LHCN-M2 (cell line): Measurements from ENCODE around the gene AGAP1. TPM values are rescaled to one million over a fixed set of nuclear protein-coding genes. Genes with fewer than 3 reads are reported as not detected.

Experiments used
- DNase-seq: peaks from one replicate; pipeline ENCODE4 v3.0.0-alpha.2; 2012; ENCODE audit warnings: low read depth
- total RNA-seq: library from RNA; depleted of rRNA; stranded (reverse); fragments of >200 nt; gene quantifications from 2 replicates; pipeline ENCODE4 v1.2.3, GENCODE V29; 2014

Gene AGAP1
- total RNA-seq, 1 experiment from 2014 or later = 15.2 TPM

DNA sequence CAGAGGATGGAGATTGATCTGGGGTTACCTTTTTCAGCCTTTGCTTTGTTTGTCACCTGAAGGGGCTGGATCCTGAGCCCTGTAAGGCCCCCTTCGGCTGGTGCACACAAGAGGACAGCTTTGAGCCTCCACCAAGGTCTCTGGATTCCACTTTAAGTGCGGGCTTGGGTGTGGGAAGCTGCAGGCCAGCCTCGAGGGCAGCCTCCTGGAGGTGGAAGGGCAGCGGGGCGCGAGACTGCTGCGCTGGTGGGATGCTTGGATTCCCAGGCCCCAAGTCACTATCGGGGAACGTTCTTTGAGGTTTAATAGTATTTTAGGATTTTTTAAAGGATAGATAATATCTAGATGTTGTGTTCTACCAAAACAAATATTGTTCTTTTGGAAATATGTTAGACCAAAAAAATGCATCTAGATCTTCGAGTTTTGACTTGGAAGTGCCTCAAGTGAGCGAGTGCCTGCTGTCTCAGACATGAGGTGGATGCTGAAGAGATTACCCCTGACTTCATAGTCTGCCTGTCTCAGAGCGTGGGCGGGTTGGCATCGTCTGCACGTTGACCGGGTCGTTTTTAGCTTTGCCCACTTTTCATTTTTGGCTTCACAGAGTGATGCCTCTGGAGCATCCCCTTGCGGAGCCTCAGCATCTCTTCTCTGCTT lies 113.8 kb downstream of the AGAP1 start:
- DNase-seq = no peak

DNA sequence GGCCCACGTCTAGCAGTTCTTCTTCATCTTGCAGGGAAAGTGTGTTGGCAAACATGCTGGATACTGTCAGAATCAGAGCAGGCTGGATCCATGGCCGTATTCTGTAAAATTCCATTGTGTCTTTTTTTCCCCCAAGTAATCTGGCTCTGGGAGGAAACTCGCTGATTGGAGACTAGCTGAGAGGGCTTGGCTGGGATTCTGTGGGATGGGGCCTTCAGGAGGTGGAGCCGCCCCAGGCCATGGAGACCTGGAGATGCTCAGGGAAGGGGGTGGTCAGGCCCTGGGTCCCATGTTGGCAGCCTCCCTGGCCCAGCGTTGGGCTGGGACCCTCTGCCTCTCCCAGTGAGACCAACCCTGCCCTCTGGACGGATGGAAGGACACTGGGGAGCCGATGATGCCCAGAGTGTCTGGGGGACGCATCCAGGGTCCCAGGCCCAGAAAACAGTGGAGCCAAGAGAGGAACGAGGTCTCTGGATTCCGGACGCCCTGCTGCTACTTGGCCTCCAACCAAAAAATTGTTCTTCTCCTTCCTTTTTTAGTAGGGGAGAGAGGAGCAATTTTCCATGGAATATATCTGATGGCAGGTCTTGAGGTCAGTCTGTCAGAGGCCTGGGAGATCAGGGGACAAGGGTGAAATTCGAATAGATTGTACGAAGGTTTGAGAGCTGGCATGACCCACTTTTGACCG lies 114.5 kb downstream of the AGAP1 start:
- DNase-seq = no peak

DNA sequence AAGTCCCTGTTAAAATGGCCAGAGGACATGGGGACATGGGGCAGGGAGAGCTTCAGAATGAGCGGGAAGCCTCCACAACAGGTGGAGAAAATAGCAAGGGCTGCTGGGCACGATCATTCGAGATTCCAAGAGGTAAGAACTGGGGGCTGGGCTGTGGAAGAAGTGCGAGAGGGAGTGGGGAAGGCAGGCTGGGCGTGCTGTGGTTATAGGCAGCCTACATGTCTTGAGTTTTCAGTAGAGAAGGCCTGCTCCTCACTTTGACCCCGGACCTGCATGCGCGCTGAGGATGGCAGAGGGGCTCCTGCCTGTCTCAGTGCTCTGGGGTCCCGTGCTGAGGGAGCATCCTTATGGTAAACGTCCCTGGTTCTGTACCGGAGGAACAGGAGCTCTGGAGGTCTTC lies 115.5 kb downstream of the AGAP1 start:
- no peak for DNase-seq

DNA sequence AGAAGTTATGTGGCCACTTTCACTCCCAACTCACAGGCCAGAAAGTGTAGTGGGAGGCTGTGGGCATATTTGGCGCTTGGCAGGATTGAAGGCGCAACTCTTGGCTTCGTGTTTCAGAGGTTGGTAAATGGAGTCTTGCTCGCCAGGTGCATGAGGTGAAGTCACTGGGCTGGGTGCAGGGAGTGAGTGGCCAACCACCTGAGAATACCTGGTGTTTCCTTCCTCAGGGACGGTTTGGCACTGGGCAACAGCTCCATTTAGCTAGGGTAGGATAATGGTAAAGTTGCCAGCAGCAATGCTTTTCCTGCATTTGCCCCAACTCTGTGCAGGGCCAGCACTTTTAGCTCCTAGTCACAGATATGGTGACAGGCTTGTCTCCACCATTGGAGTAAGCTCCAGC lies 115.9 kb downstream of the AGAP1 start:
- DNase-seq = no peak

DNA sequence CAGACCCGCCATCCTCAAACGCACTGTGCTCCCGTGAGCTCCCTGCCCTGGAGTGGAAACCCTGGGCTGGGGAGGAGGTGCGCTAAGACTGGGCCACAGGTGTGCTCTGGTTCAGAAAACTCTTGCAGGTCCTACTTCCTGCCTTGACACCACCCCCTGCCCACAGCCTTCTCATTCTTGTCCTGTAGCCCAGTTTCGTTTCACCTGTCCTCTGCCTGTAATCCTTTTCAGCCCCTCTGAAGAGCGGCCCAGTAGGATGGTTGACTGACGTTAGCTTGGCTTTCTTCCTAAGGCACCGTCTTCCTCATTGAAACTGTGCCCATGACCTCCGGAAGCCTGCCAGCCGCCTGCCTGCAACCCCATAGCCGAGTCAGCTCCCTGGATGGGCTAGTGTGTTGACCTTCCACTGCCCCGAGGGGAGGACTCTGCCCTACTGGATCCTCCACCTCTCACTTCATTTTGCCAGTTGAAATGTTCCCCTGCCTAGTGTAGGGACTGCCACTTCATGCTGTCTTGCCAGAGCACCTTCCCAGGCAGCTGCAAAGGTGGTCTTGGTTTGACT lies 116.9 kb downstream of the AGAP1 start:
- DNase-seq = no peak

DNA sequence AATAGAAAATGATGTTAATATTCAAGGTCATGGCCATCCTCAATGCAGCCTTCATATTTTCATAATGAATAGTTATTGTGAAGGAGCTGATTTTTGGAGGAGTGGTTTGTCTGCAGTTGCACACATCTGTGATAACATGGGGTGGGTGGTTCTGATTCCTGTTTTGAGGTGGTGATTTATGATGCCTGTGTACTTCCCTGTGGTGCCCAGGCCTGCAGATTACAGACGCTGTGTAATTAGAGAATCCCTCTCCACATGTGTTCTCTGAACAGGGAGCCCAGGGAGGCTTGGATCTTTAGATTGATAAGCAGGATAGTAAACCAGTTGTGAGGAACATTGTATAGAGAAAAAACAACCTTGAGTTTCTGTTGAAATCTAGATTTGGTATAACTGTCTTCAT lies 117.5 kb downstream of the AGAP1 start:
- no peak for DNase-seq

DNA sequence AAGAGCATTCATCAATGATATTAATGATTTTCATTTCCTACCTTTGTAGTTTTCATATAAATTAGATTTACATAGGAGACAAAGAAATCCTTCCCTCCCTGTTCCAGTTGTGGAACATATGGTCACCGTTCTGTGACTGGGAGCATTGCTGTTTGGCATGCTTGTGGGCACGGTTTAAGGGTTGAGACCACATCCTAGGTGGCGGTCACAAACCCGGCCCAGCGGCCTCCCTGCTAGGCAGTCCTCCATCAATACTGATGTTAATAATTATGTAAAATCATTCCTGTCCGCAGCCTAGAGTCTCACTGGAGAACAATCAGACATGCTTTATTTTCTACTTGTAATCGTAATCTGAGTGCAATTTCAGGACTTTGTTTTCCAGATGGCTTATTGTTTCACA lies 117.9 kb downstream of the AGAP1 start:
- DNase-seq = no peak

DNA sequence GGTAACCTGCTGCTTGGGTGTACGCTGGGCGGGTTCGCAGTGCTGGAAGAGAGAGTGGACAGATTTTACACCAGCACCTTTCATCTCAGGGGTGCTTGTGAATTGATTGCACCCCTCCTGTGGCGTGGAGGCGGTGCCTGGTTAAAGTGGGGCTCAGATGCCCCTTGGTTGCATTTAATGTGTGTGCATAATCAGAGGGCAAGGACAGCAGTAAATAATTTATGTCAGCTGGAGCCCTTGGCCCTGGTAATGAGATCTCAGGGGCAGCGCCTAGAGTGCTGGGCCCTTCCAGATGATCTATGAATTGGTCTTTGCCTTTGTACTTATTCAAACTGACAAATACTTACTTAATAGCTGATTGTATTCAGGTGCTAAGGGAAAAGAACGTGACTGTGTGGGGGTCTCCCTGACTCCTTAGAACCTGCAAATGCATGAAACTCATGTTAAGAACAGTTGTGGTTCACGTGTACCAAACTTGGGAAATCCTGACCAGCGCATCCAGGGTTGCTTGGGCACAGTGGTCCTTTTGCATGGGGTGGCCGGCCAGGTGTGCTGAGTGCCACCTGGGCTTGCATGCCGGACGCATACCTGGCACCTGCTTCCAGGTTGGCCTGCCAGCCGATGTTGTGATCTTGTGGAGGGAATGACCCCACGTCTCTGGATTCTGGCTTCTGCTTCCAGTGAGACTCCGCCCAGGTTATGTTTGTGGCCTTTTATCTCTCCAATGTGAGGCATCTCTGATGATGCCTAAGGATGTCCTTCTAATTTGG lies 118.5 kb downstream of the AGAP1 start:
- DNase-seq = no peak

DNA sequence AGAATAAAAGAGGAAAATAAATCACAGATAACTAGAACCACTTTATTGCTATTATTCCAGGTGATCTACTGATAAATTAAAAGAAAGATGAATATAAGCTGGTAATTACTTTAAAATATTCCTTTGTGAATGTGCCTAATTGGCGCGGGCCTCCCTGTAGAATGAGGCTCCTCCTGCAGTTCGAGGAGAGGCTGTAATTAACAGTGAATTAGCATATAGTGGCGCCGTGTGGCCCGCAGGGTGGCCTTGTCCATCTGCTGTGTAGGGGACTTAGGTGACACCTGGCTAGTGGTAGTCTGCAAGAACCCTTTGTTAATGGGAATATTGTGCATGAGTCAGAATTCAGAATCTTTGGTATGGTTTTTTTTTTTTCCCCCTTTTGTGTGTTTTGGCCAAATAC lies 119.8 kb downstream of the AGAP1 start:
- DNase-seq = no peak

DNA sequence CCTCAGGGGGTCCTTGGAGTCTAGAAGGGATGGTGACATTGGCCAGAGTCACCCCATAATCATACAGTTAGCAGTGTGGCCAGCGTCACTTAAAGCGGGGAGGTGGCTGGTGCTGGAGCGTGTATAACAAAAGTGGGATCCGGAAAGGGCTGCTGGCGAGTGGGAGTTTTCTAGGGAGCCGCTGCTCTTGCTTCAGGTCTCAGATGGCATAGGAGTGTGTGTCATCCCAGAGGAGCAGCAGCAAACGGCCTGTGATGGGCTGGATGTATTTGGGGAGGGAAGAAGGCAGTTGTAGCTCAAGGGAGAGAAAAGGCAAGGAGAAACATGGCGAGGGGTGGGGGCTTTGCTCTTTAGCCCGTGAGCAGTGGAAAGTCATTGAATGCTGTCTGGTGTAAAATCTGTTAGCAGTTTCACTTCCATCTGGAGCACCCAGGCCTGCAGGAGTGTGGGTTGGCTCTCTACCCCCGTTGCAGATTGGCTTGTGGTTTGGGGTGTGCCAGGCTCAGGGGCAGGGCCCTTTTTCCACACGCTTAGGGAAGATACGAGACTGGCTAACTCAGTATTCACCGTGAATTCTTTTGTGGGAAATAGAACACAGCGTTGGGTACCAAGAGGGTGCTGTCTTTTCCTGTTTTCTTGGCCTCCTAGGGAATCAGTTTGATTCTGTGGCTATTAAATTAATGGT lies 120.5 kb downstream of the AGAP1 start:
- DNase-seq = peak; percentile 76

DNA sequence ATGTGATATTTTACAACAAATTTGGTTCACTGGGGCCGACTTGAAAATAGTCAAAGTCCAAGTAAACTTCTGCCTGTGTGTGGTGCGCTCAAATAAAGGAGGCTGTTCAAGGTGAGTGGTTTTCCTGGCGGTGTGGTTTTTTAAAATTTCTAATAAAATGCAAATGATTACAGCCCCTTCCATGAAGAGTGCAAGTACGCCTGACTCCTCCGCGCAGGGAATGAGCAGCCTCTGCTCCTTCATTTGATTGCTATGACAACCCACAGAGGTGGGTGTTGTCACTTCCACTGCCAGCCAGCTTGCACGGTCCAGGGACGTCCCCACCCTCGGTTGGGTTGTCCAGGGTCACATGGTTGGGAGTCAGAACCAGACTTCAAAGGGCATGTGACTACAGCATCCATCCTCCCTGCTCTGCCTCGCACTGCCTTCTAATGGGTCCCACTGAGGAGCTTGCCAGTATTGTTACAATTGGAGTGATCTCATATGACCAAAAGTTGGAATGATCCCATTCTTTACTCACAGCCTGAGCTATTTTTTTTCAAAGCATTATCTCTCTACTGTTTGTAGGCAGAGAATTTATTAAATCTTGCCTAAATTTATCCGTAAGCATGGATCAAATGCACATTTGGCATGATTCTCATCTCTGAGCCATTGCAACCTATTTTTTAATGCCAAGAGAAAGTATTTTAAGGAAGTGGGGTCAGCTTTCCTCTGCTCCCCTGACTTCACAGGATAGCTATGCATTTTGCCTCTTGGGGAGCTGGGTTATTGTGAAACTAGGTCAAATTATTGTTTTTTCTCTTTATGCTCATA lies 121.3 kb downstream of the AGAP1 start:
- peak; percentile 79 for DNase-seq

DNA sequence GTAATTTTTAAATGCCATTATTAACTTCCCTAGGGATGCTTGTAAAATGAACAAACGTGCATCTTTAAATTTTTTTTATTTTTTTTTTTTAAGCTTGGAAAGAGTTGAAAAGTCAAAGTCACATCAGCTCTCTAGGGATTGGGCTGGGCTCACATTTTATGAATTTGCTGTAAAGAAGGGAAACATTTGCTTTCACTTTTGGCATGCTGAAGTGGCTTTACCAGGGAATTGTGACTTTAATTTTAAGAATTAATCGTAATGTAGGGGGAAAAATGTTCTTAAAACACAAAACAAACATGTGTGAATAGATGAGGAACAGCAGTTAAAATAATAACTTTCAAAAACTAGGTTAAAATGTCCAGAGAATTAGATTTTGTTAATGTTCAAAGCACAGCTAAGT lies 123.0 kb downstream of the AGAP1 start:
- peak; percentile 50 for DNase-seq

DNA sequence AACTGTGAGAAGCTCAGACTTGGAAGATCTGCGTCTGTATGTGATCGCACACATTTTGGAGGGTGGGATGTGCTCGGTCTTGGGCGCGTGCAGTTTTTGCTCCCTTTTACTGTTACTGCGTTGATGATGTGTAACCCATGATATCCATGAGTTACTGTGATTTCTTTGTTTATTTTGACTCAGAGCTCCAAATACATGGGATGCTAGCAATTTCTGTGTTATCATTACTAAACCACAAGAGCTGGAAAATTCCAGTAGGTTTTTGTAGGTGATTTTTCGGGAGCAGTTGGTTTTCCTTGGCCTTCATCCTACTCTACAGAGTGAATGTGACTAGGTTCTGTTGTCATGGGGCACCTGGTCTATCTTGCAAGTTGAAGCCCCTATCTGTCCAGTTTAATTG lies 124.2 kb downstream of the AGAP1 start:
- DNase-seq = peak; percentile 69

DNA sequence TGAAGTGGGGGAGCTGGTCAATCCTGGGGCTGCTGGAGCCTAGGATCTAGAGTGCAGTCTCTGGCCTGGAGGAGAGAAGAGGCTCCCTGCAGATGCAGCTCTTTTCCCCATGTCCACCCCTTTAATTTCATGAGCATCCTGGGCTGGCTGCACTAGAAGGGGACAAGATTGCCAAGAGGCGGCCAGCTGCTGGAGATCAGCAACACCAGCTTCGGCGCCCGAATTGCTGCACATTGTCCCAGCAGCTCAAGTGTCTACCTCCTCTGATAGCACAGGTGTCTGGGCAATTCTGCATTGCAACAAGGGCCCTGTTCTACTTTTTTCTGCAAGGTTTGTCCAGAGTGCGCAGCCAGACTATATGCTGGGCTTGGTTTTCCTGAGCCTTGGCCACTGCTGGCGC lies 125.7 kb downstream of the AGAP1 start:
- DNase-seq = no peak

DNA sequence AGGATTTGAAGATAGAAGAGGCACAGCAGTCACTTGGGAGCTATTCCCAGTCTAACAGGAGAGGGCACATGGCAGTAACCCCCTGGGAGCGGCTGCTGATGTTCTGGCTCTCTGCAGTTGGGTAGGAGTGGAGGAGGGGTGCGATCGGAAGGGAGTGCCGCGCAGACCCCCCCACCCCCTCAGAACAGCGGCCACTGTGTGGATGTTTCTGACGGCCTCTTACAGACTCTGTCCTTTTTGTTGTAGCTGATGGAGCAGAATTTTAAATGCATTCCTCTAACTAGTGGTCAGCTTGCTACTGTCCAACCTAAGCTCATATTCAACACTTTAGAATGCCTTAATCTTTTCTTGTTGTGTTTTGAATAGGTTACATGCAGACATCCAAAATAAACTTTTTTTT lies 127.9 kb downstream of the AGAP1 start:
- no peak for DNase-seq

DNA sequence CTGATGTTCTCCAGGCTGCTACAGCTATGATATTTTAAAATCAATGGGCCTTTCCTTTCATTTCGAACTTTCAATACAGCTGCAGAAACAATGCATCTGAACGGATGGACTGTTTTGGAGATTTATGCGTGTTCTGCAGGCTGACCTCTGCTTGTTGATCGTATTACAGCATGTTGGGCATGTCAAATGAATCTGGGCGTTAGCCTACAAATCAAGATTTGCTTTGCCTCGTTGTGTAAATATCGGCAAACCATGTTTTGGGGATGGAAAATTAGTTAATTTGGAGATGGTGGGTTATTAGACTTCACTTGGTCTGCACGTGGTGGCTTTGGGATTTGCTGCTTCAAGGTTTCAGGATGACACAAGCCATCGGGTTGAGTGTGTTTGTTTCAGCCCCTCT lies 129.3 kb downstream of the AGAP1 start:
- DNase-seq = no peak

DNA sequence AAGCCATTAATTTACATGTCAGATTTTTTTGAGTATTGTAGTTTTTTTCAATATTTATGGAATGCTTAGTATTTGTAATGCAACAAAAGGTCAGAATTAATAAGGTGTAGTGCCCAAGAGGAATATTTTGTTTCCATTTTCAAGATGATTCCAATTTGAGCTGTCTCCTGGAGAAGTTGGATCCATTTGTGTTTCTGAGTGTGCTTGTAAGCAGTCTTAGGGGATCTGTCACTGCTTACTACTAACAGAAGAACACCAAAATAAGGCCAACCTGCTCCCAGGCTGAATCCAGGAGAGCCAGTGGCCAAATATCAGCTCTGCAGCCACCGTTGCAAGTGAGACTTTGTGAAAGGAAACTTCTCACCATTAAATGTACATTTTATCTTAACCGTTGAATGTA lies 129.9 kb downstream of the AGAP1 start:
- no peak for DNase-seq

DNA sequence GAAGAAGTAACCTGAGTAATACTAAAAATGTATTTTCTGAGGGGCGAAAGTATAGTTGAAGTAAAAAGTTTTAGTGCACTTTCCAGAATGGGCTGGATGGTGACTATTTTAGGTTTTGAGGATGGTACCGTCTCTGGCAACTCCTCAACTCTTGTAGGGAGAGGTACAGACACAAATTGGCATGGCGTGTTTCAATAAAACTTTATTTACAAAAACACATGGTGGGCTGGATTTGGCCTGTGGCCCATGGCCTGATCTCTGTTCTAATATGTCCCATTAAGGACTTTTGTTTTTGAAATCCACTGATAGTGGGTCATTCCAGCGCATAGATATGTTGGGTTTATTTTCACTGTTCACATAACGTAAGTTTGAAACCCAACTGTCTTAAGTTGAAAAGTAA lies 132.8 kb downstream of the AGAP1 start:
- no peak for DNase-seq

DNA sequence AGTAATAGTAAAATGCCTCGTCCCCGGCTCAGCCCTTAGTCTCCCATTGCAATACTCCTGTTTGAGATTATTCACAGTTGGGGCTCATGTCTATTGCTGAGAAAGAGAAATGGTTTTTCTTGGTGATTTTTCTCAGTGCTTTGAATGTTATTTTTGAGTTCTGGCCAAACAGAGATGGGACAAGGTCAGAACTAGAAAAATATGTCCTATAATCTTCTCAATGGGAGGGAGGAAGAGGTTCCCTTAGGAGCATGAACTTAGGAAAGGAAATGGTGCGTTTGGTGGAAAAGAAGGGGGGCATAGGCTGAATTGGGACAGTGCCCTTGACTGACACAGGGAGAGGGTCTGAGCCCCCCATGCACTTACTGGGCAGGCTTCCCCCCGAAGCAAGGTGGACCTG lies 133.8 kb downstream of the AGAP1 start:
- no peak for DNase-seq

DNA sequence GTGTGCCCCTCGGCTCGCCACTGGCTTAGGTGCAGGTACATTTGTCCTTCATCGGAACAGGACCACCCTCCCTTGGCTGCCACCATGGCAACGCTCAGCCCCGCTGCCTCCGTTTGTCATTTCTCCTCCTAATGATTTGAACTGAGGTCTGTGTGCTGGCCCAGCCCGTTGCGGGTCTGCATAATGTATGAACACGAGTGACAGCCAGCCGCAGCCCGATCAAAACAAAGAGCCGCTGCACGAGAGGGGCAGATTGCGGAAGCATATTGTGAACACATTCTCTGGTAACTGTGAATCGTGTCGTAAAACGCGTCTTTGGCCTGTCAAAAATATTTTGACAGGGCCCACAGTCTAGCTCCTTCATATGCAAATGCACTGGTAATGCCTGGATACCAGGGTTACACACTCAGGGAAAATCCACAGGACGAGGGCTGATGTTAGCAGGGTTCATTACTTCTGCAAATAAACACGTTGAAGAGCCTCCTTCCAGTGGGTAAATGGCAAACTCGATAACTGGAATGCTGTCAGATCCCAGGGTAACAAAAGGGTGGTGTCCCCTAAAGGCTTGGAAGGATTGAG lies 137.0 kb downstream of the AGAP1 start:
- no peak for DNase-seq
